Globus pallidus (tissue), 1 donor: ENCODE measurements around the gene ITLN1.
"Not testable (repeated sequence)": the region's sequence is repeated elsewhere in the genome, so short reads cannot be mapped to it uniquely, and the experiment has no call there.

Source experiments
- DNase-seq: peaks from one replicate; pipeline ENCODE4 v3.0.0-alpha.2; 2015; ENCODE audit warnings: low spot score

Gene ITLN1

GRCh38 chr1:160885042-160885441 lies at the start of gene ITLN1:
Gene ITLN1, minus strand, starts transcription at chr1:160885180. Its CDS starts 303 bp downstream, at chr1:160884877.
- DNase-seq = no peak

GRCh38 chr1:160933305-160933704 lies 48.3 kb upstream of the ITLN1 start:
- DNase-seq = not testable (repeated sequence)

GRCh38 chr1:160925652-160926244 lies 40.8 kb upstream of the ITLN1 start:
- no peak for DNase-seq

GRCh38 chr1:160924791-160925651 lies 40.0 kb upstream of the ITLN1 start:
- DNase-seq = no peak

GRCh38 chr1:160916666-160917065 lies 31.7 kb upstream of the ITLN1 start:
- DNase-seq = no peak

GRCh38 chr1:160913229-160913628 lies 28.2 kb upstream of the ITLN1 start:
- DNase-seq = not testable (repeated sequence)

- DNase-seq = no peak
Observed at GRCh38 chr1:160911925-160912324, 26.9 kb upstream of the ITLN1 start.

GRCh38 chr1:160911441-160911840 lies 26.5 kb upstream of the ITLN1 start:
- no peak for DNase-seq

GRCh38 chr1:160910170-160910750 lies 25.3 kb upstream of the ITLN1 start:
- no peak for DNase-seq

GRCh38 chr1:160907976-160908375 lies 23.0 kb upstream of the ITLN1 start:
- no peak for DNase-seq

GRCh38 chr1:160905617-160905989 lies 20.6 kb upstream of the ITLN1 start:
- no peak for DNase-seq

- no peak for DNase-seq
Observed at GRCh38 chr1:160904783-160905616, 20.0 kb upstream of the ITLN1 start.

GRCh38 chr1:160902251-160902650 lies 17.3 kb upstream of the ITLN1 start:
- not testable (repeated sequence) for DNase-seq

- DNase-seq = no peak
Observed at GRCh38 chr1:160901768-160902167, 16.8 kb upstream of the ITLN1 start.

- not testable (repeated sequence) for DNase-seq
Observed at GRCh38 chr1:160900683-160901082, 15.7 kb upstream of the ITLN1 start.

GRCh38 chr1:160894368-160895135 lies 9.6 kb upstream of the ITLN1 start:
- DNase-seq = not testable (repeated sequence)

GRCh38 chr1:160891474-160891873 lies 6.5 kb upstream of the ITLN1 start:
- DNase-seq = no peak

- DNase-seq = no peak
Observed at GRCh38 chr1:160888926-160889325, 3.9 kb upstream of the ITLN1 start.

- DNase-seq = no peak
Observed at GRCh38 chr1:160887071-160887470, 2.1 kb upstream of the ITLN1 start.

- no peak for DNase-seq
Observed at GRCh38 chr1:160884579-160884978, 401 bp downstream of the ITLN1 start.
